OCI-LY1 (cell line): ENCODE data around the gene CHD5.

Source experiments
- EZH2 ChIP-seq: fragments of 200-600 bp; sonication (generic), shearing (Covaris generic); IDR thresholded peaks from 2 replicates; pipeline ENCODE4 v1.8.0; 2017; ENCODE audit warnings: borderline replicate concordance, mixed run types, mild to moderate bottlenecking, antibody characterized with exemption, low read length, moderate library complexity, mixed read lengths
- TF ChIP-seq, protein P1 (sequence below): fragments of 200-600 bp; sonication (generic), shearing (Covaris generic); IDR thresholded peaks from 2 replicates; pipeline ENCODE4 v1.5.1; 2017; ENCODE audit warnings: mild to moderate bottlenecking, antibody characterized with exemption, low read length, moderate library complexity, mixed read lengths

DNA sequence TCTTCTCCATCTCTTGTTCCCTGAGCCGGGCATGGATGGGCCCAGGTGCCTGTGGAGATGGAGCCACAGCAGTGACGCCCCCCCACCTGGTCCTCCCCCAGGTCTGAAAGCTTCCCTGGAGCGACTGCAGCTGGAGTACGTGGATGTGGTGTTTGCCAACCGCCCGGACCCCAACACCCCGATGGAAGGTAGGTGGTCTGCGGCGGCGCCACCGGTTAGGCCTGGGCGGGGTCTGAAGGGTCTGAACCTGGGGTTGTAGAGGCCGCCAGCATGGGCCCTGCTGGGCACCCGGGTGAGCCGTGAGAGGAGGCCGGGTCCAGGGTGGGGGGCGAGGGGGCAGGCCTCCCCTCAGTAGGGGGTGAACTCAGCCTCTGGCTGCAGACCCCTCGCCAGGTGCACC is 89.8 kb downstream of the CHD5 start:
- TF ChIP-seq, protein P1, sequence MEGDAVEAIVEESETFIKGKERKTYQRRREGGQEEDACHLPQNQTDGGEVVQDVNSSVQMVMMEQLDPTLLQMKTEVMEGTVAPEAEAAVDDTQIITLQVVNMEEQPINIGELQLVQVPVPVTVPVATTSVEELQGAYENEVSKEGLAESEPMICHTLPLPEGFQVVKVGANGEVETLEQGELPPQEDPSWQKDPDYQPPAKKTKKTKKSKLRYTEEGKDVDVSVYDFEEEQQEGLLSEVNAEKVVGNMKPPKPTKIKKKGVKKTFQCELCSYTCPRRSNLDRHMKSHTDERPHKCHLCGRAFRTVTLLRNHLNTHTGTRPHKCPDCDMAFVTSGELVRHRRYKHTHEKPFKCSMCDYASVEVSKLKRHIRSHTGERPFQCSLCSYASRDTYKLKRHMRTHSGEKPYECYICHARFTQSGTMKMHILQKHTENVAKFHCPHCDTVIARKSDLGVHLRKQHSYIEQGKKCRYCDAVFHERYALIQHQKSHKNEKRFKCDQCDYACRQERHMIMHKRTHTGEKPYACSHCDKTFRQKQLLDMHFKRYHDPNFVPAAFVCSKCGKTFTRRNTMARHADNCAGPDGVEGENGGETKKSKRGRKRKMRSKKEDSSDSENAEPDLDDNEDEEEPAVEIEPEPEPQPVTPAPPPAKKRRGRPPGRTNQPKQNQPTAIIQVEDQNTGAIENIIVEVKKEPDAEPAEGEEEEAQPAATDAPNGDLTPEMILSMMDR = no peak
- TF ChIP-seq EZH2 = no peak
